HG03280 (cell line): ENCODE data around the gene CHD1L.
A peak's percentile ranks its signal among the peaks of the same experiment; 100 is the strongest.
"Not testable (repeated sequence)": the region's sequence is repeated elsewhere in the genome, so short reads cannot be mapped to it uniquely, and the experiment has no call there.

ENCODE experiments used
- ATAC-seq: cut with Tn5 transposase; IDR thresholded peaks from one replicate; pipeline ENCODE4 v1.9.1; 2021; ENCODE audit warnings: mild to moderate bottlenecking, moderate library complexity; ENCODE audit not compliant: unreplicated experiment

The CHD1L gene

DNA sequence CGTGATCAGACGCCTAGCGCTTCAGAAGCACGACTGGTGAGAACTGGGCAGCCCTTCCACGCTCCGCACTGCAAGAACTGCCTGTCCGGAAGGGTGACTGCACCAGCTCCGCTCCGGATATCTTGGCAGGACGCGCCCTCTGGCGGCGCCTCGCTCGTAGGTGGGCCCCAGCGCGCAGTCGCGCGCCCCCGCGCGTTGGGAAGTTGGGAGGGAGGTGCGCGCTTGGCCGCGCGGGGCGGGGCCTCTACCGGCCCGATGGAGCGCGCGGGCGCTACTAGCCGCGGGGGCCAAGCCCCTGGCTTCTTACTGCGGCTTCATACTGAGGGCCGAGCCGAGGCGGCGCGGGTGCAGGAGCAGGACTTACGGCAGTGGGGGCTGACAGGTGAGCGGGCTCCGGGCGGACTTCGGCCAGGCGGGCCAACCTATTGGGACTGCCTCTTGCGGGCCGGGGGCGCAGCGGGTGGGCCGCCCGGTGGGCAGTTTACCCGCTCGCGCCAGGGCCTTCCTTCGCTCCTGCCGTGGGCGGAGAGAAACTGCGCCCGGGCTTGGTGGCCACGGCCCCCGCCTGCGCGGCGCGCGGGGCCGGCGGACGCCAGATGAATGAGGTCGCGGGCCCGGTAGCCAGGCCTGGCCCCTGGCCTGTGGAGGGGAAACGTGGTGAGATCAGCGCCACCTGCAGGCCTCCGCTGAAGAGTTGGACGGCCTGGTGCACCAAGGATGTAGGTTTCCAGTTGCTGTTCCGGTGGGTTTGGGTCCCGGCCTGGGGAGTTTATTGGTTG is at the start of gene CHD1L:
TSS of gene CHD1L (plus strand) at position 236 of the 779 bp plus-strand sequence. CDS start at position 256, 20 bp downstream.
- ATAC-seq = peak; percentile 89

DNA sequence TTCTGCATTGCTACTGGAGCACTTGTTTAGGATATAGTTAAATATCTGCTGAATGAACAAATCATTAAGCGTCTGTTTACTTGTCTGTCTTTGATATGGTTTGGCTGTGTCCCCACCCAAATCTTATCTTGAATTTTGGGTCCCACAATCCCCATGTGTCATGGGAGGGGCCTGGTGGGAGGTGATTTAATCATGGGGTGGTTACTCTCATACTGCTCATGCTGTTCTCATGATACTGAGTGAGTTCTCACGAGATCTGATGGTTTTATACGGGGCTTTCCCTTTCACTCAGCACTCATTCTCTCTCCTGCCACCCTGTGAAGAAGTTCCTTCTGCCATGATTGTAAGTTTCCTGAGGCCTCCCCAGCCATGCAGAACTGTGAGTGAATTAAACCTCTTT is 45.2 kb upstream of the CHD1L start:
- ATAC-seq = not testable (repeated sequence)

DNA sequence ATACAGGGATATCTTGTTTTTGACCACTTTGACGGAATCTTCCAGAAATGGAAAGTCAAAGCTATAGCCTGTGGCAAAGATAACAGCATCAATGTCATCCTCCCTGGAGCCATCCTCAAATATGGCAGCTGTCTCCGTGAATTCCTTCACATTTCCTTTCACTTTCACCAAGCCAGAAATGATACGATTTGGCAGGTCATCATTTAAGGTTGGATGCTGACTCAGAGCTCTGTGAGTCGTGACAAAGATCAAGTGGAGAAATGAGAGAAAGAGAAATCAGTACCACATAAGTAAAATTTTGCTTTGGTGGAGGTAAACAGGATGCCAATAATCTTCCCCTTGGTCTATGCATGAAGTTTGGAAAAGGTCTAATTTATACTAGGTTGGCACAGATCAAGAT is 41.2 kb upstream of the CHD1L start:
- ATAC-seq = no peak

DNA sequence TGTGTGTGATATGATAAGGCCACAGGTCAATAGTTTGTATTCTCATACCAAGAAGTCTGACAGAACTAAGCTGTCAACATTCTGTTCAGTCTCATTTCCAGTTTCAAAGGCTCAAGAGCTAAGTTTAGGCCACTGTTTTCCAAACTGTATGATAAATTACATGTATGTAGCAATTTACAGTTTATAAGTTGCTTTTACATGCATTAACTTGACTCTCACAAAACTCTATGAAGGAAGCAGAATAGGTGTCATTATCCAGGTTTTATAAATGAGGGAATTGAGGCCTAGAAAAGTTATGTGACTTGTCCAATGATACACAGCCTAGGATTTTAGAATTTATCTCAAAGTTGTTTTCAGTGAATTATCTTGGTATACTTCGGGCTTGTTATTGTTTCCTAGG is 40.7 kb upstream of the CHD1L start:
- no peak for ATAC-seq

DNA sequence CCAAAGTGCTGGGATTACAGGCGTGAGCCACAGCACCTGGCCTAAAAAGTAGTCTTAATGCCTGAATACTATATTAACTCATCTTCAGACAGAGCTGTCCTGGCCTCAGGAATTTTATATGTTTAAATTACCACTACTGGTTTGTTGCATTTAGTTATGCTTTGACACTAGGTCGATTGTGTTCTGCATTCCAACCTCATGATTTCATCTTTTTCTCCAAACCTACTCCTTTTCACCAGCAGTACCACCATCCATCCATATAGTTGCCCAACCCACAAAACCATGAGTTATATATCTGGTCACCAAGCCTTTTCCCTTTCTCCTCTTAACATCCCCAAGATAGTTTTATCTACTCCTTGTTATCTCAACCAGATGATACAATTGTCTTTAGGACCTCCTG is 39.9 kb upstream of the CHD1L start:
- no peak for ATAC-seq

DNA sequence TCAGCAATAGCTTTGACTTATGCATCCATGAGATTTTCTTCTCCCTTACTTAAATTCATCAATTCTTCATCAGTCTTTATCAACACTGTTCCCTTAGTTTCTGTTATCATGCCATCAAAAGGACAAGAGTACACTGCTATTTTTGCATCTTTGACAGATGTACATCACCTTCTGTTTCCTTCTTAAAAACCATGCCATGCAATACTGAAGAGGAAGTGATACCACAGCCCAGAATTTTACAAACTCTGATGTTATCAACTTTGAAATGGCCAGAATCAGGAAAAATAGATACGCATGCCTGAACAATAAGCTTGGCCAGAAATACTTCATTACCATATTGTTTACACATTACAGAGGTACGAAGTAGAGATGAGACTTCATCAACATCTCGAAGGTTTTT is 38.4 kb upstream of the CHD1L start:
- no peak for ATAC-seq

DNA sequence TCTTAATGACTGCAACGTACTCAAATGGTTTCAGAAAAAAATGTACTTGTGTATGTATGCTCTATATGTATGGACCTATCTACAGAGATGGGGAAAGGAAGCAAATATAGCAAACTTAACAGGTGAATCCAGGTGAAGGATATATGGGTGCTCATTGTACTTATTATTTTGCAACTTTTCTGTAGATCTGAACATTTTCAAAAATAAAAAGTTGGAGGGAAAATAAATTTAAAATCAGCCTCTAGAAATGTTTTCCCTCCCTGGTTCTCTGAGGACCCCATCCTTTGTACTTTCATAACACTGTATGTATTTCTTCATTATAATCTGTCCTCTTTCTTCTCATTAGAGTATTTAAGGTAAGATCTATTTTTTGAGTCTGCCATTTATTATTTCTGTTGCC is 35.3 kb upstream of the CHD1L start:
- no peak for ATAC-seq

DNA sequence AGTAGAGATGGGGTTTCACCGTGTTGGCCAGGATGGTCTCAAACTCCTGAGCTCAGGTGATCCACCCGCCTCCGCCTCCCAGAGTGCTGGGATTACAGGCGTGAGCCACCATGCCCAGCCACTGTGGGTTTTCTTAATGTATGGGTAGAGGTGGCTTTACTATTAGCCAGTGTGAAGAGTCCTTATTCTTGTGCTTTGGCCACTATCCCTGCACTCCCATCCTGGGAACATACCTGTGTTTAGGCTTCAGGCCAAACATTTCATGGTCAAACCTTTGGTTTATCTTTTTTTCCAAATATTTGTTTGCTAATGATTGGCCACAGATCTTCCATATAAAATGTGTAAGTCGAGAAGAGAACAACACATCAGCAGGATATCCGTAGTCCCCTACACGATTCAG is 33.9 kb upstream of the CHD1L start:
- ATAC-seq = no peak

DNA sequence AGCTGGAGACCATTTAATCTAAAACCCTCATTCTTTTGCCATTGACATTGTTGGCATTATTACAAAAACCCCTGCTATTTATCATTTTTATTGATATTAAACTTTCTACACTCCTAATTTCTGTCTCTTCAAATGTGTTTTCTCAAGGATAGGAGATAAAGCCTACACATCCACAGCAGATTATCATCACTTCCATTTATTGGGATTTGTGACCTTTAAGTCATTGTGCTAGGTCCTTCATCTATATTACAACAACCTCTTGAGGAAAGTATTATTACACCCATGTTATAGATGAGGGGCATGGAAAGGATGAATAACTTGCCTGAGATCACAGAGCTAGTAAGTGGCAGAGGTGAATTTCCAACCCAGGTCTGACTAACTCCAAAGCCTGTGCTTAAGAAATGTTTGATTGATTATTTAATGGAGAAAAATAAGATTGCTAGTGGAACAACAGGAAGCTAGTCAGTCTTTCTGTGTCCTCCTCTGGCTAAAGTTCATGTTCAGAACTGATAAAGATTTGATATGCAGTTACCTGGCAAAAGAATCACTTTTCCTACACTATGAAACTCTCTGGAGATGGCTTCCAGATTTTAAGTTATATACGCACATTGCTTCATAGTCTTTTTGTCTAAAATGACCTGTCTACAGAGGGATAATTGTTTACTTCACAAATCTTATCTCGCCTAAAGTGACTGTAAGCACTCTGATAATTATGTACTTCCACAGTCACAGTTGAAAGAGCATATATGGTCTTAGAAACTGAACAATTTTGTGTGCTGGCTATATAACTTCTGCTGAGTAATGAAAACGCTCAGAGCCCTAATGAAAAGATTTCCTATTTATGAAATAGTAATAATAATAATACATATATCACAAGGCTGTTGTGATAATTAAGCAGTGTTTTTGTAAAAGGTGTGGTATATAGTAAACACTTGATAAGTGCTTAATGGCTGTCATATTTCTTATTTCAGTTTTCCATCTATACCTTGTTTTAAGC is 32.4 kb upstream of the CHD1L start:
- no peak for ATAC-seq

DNA sequence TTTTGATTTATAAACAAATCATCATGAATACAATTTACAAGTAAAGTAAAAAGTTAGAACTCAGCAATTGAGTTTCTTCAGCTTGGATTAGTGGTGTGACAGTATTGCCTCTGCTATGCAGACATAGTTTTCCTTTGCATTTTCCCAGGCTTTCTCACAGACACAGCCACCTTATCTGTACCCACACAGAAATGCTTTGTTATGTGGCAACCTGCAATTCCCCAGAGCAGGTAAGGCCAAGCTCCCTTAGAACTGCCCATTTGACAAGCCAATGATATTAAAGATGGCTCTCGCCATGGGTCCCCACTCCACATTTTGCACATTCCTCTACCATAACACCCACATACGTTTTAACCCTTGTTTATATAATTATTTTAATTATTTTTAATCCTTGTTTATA is 31.5 kb upstream of the CHD1L start:
- no peak for ATAC-seq

DNA sequence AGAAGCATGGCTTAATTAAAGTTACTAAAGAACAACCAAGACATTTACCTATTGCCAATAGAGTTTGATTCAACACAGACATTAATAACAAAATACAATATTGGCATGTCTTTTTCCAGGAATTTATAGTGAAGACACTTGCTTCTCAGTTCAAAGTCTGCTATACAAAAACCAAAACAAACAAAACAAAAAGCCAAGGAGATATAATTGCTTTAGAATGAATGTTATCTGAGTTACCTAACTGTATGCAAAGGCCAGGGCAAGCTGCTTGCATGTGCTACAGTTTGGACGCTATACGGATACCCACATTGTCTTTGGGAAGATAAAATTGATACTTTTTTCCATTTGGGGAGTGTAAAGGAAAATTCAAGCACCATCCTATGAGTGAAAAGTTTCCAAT is 30.9 kb upstream of the CHD1L start:
- ATAC-seq = no peak

DNA sequence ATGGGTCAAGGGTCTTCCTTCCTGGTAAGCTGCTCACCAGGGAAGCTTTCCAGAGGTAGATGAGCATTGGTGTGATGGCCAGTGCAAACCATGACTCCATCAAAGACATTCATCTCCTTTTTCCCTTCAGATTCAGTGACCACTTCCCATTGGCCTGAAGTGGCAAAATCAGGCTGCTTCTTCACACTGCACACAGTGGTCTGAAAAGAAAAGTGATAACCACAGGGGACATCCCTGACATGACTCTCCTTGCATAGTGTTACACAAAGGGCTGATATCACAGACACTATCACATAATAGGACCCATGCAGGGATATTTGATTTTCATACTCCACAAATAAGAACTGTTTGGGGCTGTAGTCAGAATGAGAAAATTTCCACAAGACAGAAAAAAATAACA is 29.2 kb upstream of the CHD1L start:
- no peak for ATAC-seq

DNA sequence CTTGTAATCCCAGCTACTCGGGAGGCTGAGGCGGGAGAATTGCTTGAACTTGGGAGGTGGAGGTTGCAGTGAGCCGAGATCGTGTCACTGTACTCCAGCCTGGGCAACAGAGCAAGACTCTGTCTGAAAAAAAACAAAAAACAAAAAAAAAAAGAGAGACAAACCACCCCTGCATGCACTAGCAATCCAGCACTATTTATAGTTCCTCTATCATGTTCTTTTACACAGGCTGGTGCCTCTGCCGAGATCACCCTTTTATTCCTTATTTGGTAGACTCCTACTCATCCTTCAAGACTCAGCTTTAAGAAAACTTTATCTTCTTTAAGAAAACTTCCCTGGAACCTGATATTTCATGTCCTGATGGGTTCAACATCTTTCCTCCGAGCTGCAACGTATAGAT is 28.2 kb upstream of the CHD1L start:
- ATAC-seq = no peak

DNA sequence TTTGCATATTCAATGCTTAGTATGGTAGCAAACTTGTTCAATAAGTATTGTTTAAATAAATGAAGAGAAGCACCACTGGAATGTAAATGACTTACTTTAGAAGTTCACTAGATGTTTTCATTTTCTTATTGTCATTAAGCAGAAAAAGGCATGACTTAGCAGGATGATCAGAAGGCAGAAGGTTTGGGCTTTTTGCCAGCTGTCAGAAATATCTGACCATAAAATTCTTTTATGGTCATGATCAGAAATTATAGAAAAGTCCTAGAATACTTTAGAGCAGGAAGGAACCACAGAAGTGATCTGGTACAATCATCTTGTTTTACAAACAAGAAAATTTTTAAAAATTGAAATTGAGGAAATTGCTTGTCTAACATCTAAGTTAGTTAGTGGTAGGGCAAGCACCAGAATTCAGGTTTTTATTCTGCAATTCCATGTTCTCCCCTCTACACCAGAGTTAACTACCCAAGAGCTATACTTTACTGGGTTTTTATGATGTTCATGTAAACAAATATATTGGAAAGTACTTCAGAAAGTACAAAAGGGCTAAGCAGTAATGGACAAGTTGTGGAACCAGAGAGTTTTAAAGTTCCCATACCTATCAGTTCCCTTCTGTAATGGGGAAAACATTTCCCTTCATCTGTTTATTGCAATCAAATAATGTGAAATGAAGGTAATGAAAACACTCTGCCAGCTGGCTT is 27.5 kb upstream of the CHD1L start:
- no peak for ATAC-seq

DNA sequence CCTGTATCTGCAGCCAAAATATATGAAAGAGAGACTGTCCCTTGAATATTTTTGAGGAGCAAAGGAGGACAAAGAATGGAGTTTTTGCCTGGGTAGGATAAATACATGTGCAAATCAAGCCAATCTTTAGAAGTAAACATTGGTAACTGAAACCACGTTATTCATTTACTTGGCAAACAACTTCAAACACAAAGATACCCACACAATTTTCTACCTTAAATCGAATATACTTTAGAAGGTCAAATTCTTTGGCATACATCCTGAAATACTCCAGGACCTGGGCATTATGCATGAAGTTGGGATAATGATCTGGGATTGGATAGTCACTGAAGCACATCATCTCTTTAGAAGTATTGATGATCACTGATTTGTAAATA is 27.0 kb upstream of the CHD1L start:
- no peak for ATAC-seq

DNA sequence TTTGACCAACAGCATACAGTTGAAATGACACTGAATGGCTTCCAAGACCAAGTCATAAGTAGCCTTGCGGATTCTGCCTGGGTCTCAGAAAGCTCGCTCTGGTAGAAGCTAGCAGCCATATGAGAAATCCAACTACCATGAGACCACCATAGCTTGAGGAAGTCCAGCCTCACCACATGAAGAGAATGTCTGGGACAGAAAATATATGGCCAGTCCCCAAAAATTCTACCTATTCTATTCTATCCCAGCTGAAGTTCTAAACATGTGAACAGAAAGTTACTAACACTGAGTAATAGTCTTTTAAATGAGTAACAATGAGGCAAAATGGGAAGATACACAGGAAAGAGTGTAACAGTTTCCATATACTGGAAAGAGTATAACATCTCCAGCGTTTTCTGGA is 26.4 kb upstream of the CHD1L start:
- no peak for ATAC-seq

DNA sequence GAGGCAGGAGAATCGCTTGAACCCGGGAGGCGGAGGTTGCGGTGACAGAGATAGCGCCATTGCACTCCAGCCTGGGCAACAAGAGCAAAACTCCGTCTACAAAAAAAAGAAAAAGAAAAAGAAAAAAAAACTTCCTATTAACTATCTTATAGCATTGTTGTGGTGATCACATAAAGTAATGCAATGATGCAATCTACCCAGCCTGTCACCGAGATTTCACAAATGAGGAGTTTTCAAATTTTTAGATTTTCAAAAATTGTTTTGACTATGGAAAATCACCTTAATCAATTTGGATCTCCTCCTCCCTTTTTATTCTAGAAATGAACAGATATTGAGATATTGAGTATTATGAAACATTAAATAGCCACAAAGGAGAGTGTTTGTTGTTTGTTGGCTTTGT is 25.3 kb upstream of the CHD1L start:
- ATAC-seq = no peak

DNA sequence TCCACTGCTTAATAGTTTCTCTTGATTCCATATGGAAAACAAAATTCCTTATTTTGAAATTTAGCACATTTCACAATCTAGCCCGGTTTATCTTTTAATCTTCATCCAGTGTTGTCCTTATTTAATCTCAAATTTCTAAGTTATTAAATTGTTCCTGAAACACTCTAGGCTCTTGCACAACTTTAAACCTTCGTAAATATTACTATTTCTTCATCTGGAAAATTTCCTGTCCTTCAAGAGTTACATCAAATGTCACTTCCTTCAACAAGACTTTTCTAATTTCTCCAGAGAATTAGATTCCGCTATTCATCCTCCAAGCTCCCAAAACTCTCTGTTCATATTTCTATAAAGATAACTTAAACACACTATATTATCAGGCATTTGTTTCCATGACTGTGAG is 23.9 kb upstream of the CHD1L start:
- no peak for ATAC-seq

DNA sequence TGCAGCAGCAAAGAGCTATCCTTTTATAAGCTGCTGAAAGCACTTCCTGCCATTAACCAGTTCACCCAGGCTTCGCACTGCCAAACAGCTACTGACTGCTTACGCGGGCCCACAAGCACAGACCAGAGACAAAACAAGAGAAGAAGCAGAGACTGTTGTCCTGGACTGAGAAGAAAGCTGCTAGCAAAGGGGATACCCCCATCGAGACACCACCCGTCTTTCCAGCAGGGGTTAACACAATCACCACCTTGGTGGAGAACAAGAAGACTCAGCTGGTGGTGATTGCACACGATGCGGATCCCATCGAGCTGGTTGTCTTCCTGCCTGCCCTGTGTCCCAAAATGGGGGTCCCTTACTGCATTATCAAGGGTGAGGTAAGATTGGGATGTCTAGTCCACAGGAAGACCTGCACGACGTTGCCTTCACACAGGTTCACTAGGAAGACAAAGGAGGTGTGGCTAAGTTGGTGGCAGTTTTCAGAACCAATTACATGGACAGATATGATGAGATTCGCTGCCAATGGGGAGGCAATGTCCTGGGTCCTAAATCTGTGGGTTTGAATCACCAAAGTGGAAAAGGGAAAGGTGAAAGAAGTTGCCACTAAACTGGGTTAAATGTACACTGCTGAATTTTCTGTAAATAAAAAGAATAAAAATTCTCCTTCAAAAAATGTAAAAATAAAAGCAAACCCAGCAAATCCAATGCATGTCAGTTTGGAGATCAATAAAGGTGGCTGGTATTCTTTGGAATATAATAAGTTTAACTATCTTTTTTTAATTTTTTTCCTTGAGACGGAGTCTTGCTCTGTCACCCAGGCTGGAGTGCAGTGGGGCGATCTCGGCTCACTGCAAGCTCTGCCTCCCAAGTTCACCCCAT is 18.5 kb upstream of the CHD1L start:
- ATAC-seq = no peak

DNA sequence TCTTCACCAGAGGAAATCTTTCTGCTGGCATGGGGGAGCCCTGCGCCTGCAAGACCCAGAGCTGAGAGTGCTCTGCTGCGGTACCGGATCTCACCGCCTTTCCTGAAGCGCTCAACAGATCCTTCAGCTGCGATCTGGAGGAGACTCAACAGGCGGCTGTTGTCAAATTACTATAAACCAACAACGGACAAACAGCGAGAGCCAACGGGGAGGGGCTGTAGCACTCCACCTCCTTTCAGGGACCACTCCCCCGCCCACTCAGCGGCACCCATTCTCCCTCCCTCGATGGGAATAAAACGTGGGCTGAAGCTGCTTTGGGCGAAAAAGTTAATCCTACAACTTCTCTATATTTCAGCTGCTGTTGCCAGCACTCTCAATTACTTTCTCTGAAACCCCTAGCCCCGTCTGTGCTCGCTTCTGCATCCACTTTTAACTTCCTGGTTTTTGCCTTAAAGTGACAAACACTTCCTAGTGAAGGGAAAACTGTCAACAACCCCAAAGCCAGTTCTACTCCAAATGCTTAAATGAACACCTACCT is 17.2 kb upstream of the CHD1L start, which contains the start of gene FMO5:
TSS of gene FMO5 (minus strand) at position 147 of the 538 bp plus-strand sequence. CDS start 310 bp downstream, outside the sequence.
- peak; percentile 76 for ATAC-seq
